Adipocyte (in vitro differentiated cells): ENCODE measurements around the gene ACSM2B.
"Not testable (repeated sequence)": the region's sequence is repeated elsewhere in the genome, so short reads cannot be mapped to it uniquely, and the experiment has no call there.

Experiments
- DNase-seq: peaks from one replicate; pipeline ENCODE4 v3.0.0-alpha.2; 2015; ENCODE audit warnings: low read depth
- H3K27me3 ChIP-seq: replicated peaks from 2 replicates; pipeline ENCODE4 v1.7.0; 2013; ENCODE audit warnings: mild to moderate bottlenecking, low read length, moderate library complexity; ENCODE audit not compliant: control insufficient read depth, insufficient read depth
- H3K36me3 ChIP-seq: 2 replicates; pipeline ENCODE4 v1.7.0; 2013; ENCODE audit warnings: low read length, mild to moderate bottlenecking, moderate library complexity; ENCODE audit not compliant: control insufficient read depth, insufficient read depth, severe bottlenecking
- H3K4me1 ChIP-seq: 2 replicates; pipeline ENCODE4 v1.7.0; 2013; ENCODE audit warnings: mild to moderate bottlenecking, low read length, moderate library complexity; ENCODE audit not compliant: control insufficient read depth, insufficient read depth
- H3K4me3 ChIP-seq: 2 replicates; pipeline ENCODE4 v1.7.0; 2013; ENCODE audit warnings: mild to moderate bottlenecking, low read length, moderate library complexity
- H3K9ac ChIP-seq: 2 replicates; pipeline ENCODE4 v1.7.0; 2013; ENCODE audit warnings: mild to moderate bottlenecking, low read length, moderate library complexity
- H3K9me3 ChIP-seq: 2 replicates; pipeline ENCODE4 v1.7.0; 2013; ENCODE audit warnings: mild to moderate bottlenecking, low read length, moderate library complexity; ENCODE audit not compliant: control insufficient read depth

Gene ACSM2B

GRCh38 chr16:20517149-20517548, 59.0 kb downstream of the ACSM2B start:
- no peak for DNase-seq
- no peaks in the 10 kb centered on the region for H3K36me3 ChIP-seq
- peaks cover 4% of the 10 kb centered on the region for H3K9me3 ChIP-seq
- no peak overlapping the region for H3K9ac ChIP-seq
- H3K4me1 ChIP-seq: no peaks in the 10 kb centered on the region
- H3K27me3 ChIP-seq: no peaks in the 10 kb centered on the region
- H3K4me3 ChIP-seq: no peak overlapping the region

DNA sequence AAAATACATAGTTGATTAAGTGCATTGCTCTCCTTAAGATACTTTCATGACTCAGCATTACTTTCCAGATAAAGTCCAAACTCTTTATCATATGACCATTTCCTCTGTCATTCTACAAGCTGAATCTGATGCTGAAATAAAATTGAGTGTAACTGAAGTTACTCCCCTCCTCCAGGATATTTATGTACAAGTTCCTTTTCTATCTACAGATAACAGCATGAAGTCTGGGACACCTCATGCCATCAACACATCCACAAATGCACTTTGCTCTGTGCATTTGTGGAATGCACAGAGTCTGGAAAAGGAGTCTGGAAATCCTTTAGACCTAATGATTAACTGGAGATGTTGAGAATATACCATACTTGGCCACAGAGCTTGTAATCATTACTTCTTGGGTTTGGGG, 60.5 kb downstream of the ACSM2B start:
- Histone ChIP-seq H3K4me1 (no peaks in the 10 kb centered on the region), H3K4me3 (no peak overlapping the region), H3K9ac (no peak overlapping the region), H3K27me3 (no peaks in the 10 kb centered on the region), H3K9me3 (peaks cover 4% of the 10 kb centered on the region), H3K36me3 (no peaks in the 10 kb centered on the region)
- no peak for DNase-seq

DNA sequence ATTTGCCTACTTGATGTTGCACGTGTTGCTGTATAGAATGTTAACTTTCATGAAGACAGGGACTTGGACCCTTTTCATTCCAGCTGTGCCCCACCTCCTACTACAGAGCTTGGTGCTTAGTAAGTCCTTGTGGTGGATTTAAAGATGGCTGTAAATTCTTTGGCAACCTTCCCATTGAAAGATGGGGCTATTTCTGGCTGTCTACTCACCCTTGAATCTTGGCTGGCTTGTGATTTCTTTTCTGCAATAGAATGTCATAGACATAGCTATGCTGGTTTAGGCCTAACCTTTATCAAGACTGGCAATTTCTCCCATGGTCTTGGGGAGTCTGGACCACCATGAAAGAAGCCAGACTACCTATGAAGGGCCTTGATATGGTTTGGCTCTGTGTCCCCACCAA, 65.8 kb downstream of the ACSM2B start:
- H3K36me3 ChIP-seq: no peaks in the 10 kb centered on the region
- H3K9me3 ChIP-seq: peaks cover 15% of the 10 kb centered on the region
- no peak overlapping the region for H3K4me3 ChIP-seq
- no peak for DNase-seq
- no peak overlapping the region for H3K9ac ChIP-seq
- H3K27me3 ChIP-seq: no peaks in the 10 kb centered on the region
- H3K4me1 ChIP-seq: no peaks in the 10 kb centered on the region

GRCh38 chr16:20507280-20507679, 68.9 kb downstream of the ACSM2B start:
- no peaks in the 10 kb centered on the region for H3K4me1 ChIP-seq
- peaks cover 22% of the 10 kb centered on the region for H3K9me3 ChIP-seq
- no peak for DNase-seq
- H3K27me3 ChIP-seq: no peaks in the 10 kb centered on the region
- H3K4me3 ChIP-seq: no peak overlapping the region
- H3K36me3 ChIP-seq: no peaks in the 10 kb centered on the region
- H3K9ac ChIP-seq: no peak overlapping the region

- Histone ChIP-seq H3K4me3 (no peak overlapping the region), H3K4me1 (no peaks in the 10 kb centered on the region), H3K9me3 (peaks cover 22% of the 10 kb centered on the region), H3K9ac (no peak overlapping the region), H3K36me3 (no peaks in the 10 kb centered on the region), H3K27me3 (no peaks in the 10 kb centered on the region)
- DNase-seq: no peak
These were observed 71.7 kb downstream of the ACSM2B start for GRCh38 chr16:20504418-20504817.

DNA sequence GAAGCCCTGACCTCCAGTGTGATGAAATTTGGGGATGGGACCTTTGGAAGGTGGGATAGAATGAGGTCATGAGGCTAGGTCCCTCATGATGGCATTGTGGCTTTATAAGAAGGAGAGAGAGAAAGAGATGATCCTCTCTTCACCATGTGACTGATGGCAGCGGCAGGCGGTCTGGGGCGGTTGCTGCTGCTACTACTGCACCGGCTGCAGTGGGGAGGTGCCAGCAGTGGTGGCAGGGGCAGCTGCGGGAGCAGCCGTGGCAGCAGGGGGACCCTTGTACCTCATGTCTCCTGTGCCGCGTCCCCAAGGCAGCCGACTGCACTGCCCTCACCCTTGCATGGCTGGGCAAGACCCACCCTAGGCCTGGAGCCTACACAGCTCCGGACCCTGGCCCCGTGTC, 84.7 kb downstream of the ACSM2B start:
- H3K4me1 ChIP-seq, DNase-seq, H3K9me3 ChIP-seq, H3K27me3 ChIP-seq, H3K36me3 ChIP-seq, H3K9ac ChIP-seq, H3K4me3 ChIP-seq: not testable (repeated sequence)

DNA sequence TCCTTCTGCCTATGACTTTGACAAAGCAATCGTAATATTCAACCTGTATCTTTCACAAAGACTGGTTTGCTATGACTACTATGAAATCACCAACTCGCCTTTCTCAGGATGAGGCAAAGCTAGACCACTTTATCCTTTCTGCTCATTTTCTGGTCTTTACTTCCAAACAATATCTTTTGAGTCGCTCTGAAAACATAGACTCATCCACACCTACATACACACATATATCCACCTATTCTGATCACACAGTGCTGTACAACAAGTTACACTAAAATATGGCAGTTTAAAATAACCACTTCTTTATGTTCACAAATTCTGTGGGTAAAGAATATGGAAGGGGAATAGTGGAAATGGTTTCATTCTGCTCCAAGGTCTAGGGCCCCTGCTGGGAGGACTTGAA, 85.2 kb downstream of the ACSM2B start:
- H3K4me1 ChIP-seq, H3K36me3 ChIP-seq, H3K27me3 ChIP-seq, H3K9me3 ChIP-seq, H3K9ac ChIP-seq, DNase-seq, H3K4me3 ChIP-seq: not testable (repeated sequence)
